Mesendoderm (in vitro differentiated cells): ENCODE data around the gene A4GNT. TPM values are rescaled to one million over a fixed set of nuclear protein-coding genes. Genes with fewer than 3 reads are reported as not detected.

Source experiments
- DNase-seq: peaks from one replicate; pipeline ENCODE4 v3.0.0; 2013
- H2AK5ac ChIP-seq: 2 replicates; pipeline ENCODE4 v1.6.1; 2013; ENCODE audit warnings: low read length, inconsistent platforms
- H2BK120ac ChIP-seq: 2 replicates; pipeline ENCODE4 v1.6.1; 2013; ENCODE audit warnings: low read depth, mild to moderate bottlenecking, low read length, moderate library complexity, mixed read lengths
- H2BK15ac ChIP-seq: replicated peaks from 2 replicates; pipeline ENCODE4 v1.6.1; 2013; ENCODE audit warnings: low read depth, mild to moderate bottlenecking, moderate library complexity
- H2BK5ac ChIP-seq: 2 replicates; pipeline ENCODE4 v1.6.1; 2013; ENCODE audit warnings: low read length, inconsistent platforms
- H3K18ac ChIP-seq: 2 replicates; pipeline ENCODE4 v1.6.1; 2013; ENCODE audit warnings: mild to moderate bottlenecking, low read length, mixed read lengths
- H3K23ac ChIP-seq: one replicate; pipeline ENCODE4 v1.6.1; 2013; ENCODE audit warnings: low read length
- H3K27ac ChIP-seq: 2 replicates; pipeline ENCODE4 v1.5.1; 2013; ENCODE audit warnings: low read depth, mild to moderate bottlenecking, inconsistent platforms, low read length, moderate library complexity
- H3K27me3 ChIP-seq: 2 replicates; pipeline ENCODE4 v1.6.1; 2013; ENCODE audit warnings: low read length, control low read depth, mild to moderate bottlenecking, inconsistent platforms; ENCODE audit not compliant: insufficient read depth, poor library complexity
- H3K36me3 ChIP-seq: 2 replicates; pipeline ENCODE4 v1.6.1; 2013; ENCODE audit warnings: low read length, inconsistent platforms; ENCODE audit not compliant: control insufficient read depth, insufficient read depth
- H3K4ac ChIP-seq: one replicate; pipeline ENCODE4 v1.6.1; 2013; ENCODE audit warnings: low read depth, mild to moderate bottlenecking, low read length, moderate library complexity
- H3K4me1 ChIP-seq: 2 replicates; pipeline ENCODE4 v1.6.1; 2013; ENCODE audit warnings: low read depth, low read length, inconsistent platforms; ENCODE audit not compliant: control insufficient read depth
- H3K4me2 ChIP-seq: 2 replicates; pipeline ENCODE4 v1.6.1; 2013; ENCODE audit warnings: low read length
- H3K4me3 ChIP-seq: 2 replicates; pipeline ENCODE4 v1.5.1; 2013; ENCODE audit warnings: mild to moderate bottlenecking, low read length
- H3K56ac ChIP-seq: one replicate; pipeline ENCODE4 v1.6.1; 2013; ENCODE audit warnings: low read length
- H3K79me1 ChIP-seq: 2 replicates; pipeline ENCODE4 v1.6.1; 2013; ENCODE audit warnings: low read length, inconsistent platforms
- H3K79me2 ChIP-seq: 2 replicates; pipeline ENCODE4 v1.6.1; 2013; ENCODE audit warnings: mild to moderate bottlenecking, low read length; ENCODE audit not compliant: control insufficient read depth, insufficient read depth
- H3K9ac ChIP-seq: 2 replicates; pipeline ENCODE4 v1.6.1; 2013; ENCODE audit warnings: low read length, inconsistent platforms
- H4K5ac ChIP-seq: one replicate; pipeline ENCODE4 v1.6.1; 2013; ENCODE audit warnings: low read length
- H4K8ac ChIP-seq: one replicate; pipeline ENCODE4 v1.6.1; 2013; ENCODE audit warnings: low read depth, mild to moderate bottlenecking, control low read depth, low read length, moderate library complexity
- WGBS: extraction: QIAGEN DNeasy Blood & Tissue Kit; methylation state at CpG from one replicate; pipeline ENCODE4 v1.1.7; 2013; ENCODE audit warnings: low lambda C conversion rate, missing lambda C conversion rate; ENCODE audit not compliant: insufficient coverage; ENCODE audit errors: extremely low coverage; 5-methylcytosine and 5-hydroxymethylcytosine counted together
- polyA plus RNA-seq, 2 experiments: library from polyadenylated mRNA; stranded (reverse); fragments of 200-250 nt; gene quantifications; one replicate each; pipeline ENCODE4 v1.2.3, GENCODE V29; 2013

Gene A4GNT
- polyA plus RNA-seq (2013, experiment 1 of 2) = not detected
- polyA plus RNA-seq (2013, experiment 2 of 2) = not detected

DNA sequence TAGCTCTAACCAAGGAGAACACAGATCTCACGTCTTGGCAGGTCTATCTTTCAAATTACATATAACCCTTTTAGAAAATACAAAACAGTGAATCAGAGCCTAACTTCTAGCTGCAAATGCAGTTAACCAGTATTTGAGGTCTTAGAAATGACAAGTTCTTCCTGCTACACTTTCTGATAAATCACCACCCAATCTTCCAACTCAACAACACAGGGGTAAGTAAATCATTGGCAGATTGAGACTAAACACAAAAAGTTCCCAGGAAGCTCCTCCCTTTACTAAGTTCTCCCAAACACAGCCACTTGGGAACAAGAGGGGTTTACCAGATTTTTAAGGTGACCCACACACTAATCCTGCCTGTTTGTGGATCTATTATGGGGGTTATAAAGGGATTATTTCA, at the start of gene A4GNT:
Gene A4GNT (minus strand): TSS at position 152 of the 400 bp plus-strand sequence. CDS start 1,134 bp downstream, outside the sequence.
- Histone ChIP-seq H3K4ac (no peak within 1 kb of the TSS), H2BK5ac (no peak within 1 kb of the TSS), H2BK120ac (no peak within 1 kb of the TSS), H3K4me3 (no peak within 1 kb of the TSS), H3K18ac (no peak within 1 kb of the TSS), H2BK15ac (no peak within 1 kb of the TSS), H3K4me2 (no peak within 1 kb of the TSS), H3K9ac (no peak within 1 kb of the TSS), H3K79me1 (no peaks in the 10 kb centered on the region), H3K23ac (no peak within 1 kb of the TSS), H4K5ac (no peak within 1 kb of the TSS), H4K8ac (no peak within 1 kb of the TSS), H3K27me3 (no peaks in the 10 kb centered on the region), H3K79me2 (no peaks in the 10 kb centered on the region), H3K27ac (no peak within 1 kb of the TSS), H3K4me1 (no peaks in the 10 kb centered on the region), H3K36me3 (no peaks in the 10 kb centered on the region), H2AK5ac (no peak within 1 kb of the TSS), H3K56ac (no peak within 1 kb of the TSS)
- WGBS = no CpG with 5 or more reads among the region's 1 CpG
- DNase-seq = no peak

DNA sequence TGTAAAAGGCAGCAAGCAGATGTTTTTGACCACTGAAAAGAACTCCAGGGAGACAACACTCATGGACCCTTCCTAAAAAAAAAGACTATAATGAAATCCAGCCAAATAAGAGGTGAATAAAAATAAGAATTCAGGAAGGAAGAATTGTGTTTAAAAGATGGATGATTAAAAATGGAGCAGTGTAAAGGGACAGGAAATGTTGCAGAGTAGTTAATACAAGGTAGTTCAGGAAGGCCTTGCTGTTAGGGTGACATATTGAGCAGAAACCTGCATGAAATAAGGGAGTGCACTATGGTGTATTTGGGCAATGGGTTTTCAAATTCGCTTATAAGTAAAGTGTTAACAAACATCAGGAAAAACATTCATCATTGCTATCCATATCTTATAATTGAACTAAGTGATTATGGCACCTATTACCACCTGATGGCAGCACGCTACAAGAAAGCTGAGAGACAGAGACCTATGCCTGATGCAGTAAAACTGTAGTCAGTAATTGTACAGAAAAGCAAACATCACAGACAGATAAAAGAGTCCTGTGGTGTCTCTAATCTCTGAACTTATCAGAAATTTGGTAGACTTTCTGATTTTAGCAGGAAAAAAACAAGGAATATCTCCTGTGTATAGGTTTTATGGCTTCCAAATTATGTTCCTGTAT, 48.3 kb upstream of the A4GNT start:
- H4K5ac ChIP-seq = no peak overlapping the region
- H2BK5ac ChIP-seq = no peak overlapping the region
- H3K4me3 ChIP-seq = no peak overlapping the region
- H3K27ac ChIP-seq = no peak overlapping the region
- no peak overlapping the region for H3K4me2 ChIP-seq
- H3K9ac ChIP-seq = no peak overlapping the region
- no peak overlapping the region for H2AK5ac ChIP-seq
- no peak overlapping the region for H2BK15ac ChIP-seq
- no peaks in the 10 kb centered on the region for H3K36me3 ChIP-seq
- no peaks in the 10 kb centered on the region for H3K27me3 ChIP-seq
- WGBS = no CpG with 5 or more reads among the region's 2 CpGs
- H3K23ac ChIP-seq = no peak overlapping the region
- peak; percentile 19 for DNase-seq
- H2BK120ac ChIP-seq = no peak overlapping the region
- no peak overlapping the region for H3K4ac ChIP-seq
- no peak overlapping the region for H3K56ac ChIP-seq
- H3K4me1 ChIP-seq = no peaks in the 10 kb centered on the region
- H3K79me2 ChIP-seq = no peaks in the 10 kb centered on the region
- no peak overlapping the region for H3K18ac ChIP-seq
- no peak overlapping the region for H4K8ac ChIP-seq
- no peaks in the 10 kb centered on the region for H3K79me1 ChIP-seq

- peak; percentile 92 for DNase-seq
- Histone ChIP-seq H4K8ac (peak within 1 kb of the TSS; percentile 98), H3K36me3 (no peaks in the 10 kb centered on the region), H3K4me1 (no peaks in the 10 kb centered on the region), H3K23ac (no peak within 1 kb of the TSS), H3K56ac (peak within 1 kb of the TSS; percentile 96), H3K18ac (peak within 1 kb of the TSS; percentile 16), H3K9ac (peak within 1 kb of the TSS; percentile 90), H4K5ac (peak within 1 kb of the TSS; percentile 21), H2BK120ac (peak within 1 kb of the TSS; percentile 46), H2AK5ac (no peak within 1 kb of the TSS), H3K4me3 (peak within 1 kb of the TSS; percentile 90), H3K27me3 (no peaks in the 10 kb centered on the region), H3K27ac (peak within 1 kb of the TSS; percentile 4), H2BK5ac (peak within 1 kb of the TSS; percentile 74), H3K4me2 (peak within 1 kb of the TSS; percentile 30), H3K79me1 (no peaks in the 10 kb centered on the region), H3K79me2 (peaks cover 7% of the 10 kb centered on the region), H3K4ac (peak within 1 kb of the TSS; percentile 91), H2BK15ac (no peak within 1 kb of the TSS)
- no CpG with 5 or more reads among the region's 38 CpGs for WGBS
Measured at GRCh38 chr3:138174421-138175131, 42.4 kb upstream of the A4GNT start, which contains the start of gene DBR1. Gene DBR1, minus strand, starts transcription at chr3:138174921. Its CDS starts 126 bp downstream, at chr3:138174795.

- Histone ChIP-seq H4K8ac (no peak overlapping the region), H2BK5ac (no peak overlapping the region), H3K27me3 (no peaks in the 10 kb centered on the region), H3K36me3 (peaks cover 3% of the 10 kb centered on the region), H2BK120ac (no peak overlapping the region), H3K4me1 (no peaks in the 10 kb centered on the region), H4K5ac (no peak overlapping the region), H3K18ac (no peak overlapping the region), H3K4ac (peak overlapping the region; percentile 43), H3K23ac (no peak overlapping the region), H2AK5ac (no peak overlapping the region), H3K56ac (peak overlapping the region; percentile 96), H3K9ac (peak overlapping the region; percentile 90), H2BK15ac (no peak overlapping the region), H3K4me3 (peak overlapping the region; percentile 90), H3K27ac (no peak overlapping the region), H3K79me2 (peaks cover 7% of the 10 kb centered on the region), H3K4me2 (peak overlapping the region; percentile 30), H3K79me1 (no peaks in the 10 kb centered on the region)
- no peak for DNase-seq
- WGBS = no CpG with 5 or more reads among the region's 13 CpGs
Measured at GRCh38 chr3:138173769-138174420, 41.7 kb upstream of the A4GNT start.

DNA sequence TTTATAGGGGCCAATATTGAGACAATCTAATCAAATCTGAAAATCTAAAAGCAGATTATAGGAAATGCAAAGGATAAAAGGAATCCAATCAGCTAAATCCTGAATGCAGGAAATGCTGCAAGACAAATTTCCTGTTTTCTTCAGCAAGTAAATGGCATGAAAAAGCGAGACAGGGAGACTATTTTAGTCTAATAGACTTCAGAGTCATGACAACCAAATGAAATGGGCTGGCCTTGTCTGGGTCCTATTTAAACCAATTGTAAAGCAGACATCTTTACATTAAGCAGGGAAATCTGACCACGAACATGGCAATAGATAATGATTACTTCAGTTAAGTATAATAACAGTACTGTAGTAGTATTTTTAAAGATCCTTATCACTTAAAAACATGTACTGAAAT, 40.4 kb upstream of the A4GNT start:
- no peak overlapping the region for H4K5ac ChIP-seq
- no peak for DNase-seq
- H3K4ac ChIP-seq = no peak overlapping the region
- H2BK120ac ChIP-seq = no peak overlapping the region
- H3K79me2 ChIP-seq = peaks cover 7% of the 10 kb centered on the region
- no peak overlapping the region for H2BK15ac ChIP-seq
- H2BK5ac ChIP-seq = no peak overlapping the region
- no peak overlapping the region for H3K23ac ChIP-seq
- H2AK5ac ChIP-seq = no peak overlapping the region
- no peak overlapping the region for H3K9ac ChIP-seq
- no peak overlapping the region for H3K18ac ChIP-seq
- H3K4me3 ChIP-seq = no peak overlapping the region
- peaks cover 3% of the 10 kb centered on the region for H3K36me3 ChIP-seq
- H3K4me2 ChIP-seq = no peak overlapping the region
- no CpG with 5 or more reads among the region's 2 CpGs for WGBS
- no peaks in the 10 kb centered on the region for H3K4me1 ChIP-seq
- no peaks in the 10 kb centered on the region for H3K79me1 ChIP-seq
- H3K27me3 ChIP-seq = no peaks in the 10 kb centered on the region
- no peak overlapping the region for H3K56ac ChIP-seq
- H3K27ac ChIP-seq = no peak overlapping the region
- H4K8ac ChIP-seq = no peak overlapping the region
